GM18858 (cell line): ENCODE results near the gene ASPHD2.
"Not testable (repeated sequence)": the region's sequence is repeated elsewhere in the genome, so short reads cannot be mapped to it uniquely, and the experiment has no call there.

Experiments used
- ATAC-seq: cut with Tn5 transposase; IDR thresholded peaks from one replicate; pipeline ENCODE4 v1.9.1; 2021; ENCODE audit not compliant: unreplicated experiment

Gene ASPHD2, protein sequence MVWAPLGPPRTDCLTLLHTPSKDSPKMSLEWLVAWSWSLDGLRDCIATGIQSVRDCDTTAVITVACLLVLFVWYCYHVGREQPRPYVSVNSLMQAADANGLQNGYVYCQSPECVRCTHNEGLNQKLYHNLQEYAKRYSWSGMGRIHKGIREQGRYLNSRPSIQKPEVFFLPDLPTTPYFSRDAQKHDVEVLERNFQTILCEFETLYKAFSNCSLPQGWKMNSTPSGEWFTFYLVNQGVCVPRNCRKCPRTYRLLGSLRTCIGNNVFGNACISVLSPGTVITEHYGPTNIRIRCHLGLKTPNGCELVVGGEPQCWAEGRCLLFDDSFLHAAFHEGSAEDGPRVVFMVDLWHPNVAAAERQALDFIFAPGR

DNA sequence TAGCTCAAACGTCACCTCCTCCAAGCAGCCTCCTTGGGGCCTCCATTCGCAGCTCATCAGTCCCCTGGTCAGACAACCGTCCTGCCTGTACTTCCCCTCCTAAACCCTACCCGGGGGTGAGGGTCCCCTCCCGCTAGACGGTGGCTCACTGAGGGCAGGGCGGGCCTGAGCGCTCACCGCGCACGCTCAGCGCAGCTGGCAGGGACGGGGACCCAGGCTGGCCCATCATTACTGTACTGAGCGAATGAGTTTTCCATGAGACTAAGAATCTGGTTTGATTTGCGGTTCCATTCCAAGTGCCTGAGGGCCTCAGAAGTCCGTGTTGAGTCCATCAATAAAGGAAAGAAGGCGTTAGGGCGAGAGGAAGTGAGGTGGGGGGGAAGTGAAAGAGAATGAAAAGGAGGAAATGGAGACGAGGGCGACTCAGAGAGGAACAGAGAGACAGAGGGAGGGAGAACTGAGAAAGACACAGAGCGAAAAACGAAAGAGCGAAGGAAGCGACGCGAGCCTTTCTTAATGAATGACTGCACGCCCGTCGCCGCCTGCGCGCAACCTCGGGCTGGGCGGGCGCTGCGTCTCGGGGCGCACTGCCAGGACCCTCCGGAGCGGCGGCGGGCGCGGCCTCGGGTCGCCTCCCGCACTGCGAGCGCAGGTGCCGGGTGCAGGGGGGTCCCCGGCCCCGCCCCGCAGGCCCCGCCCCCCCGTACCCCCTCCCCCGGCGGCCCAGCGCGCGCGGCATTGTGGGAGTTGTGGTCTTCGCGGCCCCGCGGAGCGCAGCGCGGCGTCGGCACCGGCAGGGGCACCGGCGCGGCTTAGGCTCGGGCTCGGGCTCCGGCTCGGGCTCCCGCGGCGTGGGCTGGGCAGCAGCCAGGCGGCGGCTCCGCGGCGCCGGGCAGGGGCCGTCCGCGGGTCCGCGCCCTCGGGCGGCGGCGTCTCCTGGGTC is at the start of gene ASPHD2:
TSS of gene ASPHD2 (plus strand) at position 746 of the 943 bp plus-strand sequence. CDS start 4,356 bp downstream, outside the sequence.
- ATAC-seq = peak; percentile 53

DNA sequence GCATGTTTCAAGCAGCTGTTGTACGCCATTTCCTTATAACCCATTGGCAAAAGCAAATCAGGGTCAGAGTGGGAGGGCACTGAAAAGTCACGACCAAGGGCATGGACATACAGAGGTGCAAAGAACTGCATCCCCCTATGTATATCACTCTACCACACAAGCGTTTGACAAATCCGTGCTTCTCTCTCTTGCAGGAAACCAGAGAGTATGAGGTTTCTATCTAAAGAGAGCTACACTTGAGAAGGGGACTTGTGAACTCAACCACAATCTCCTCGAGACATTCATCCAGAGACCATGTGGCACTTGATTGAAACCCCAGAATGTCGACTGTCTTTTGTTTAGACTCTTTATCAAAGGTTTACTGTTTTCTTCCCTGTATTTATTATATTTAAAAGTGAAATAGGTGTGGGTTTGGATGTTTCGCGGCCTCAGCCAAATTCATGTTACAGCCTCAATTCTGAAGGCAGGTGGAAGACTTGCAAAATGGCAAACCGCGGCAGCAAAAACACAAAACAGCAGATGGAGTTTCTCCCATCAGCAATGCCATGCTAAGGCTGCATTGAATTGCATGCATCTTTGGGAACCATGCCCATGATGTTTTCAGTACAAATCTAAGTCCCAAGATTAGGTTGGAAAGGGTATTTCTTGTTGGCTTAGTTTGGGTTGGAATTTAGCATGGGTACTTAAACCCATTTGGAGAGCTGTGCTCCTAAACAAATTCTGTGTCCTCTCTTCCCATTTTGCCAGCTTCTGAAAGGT is 48.8 kb upstream of the ASPHD2 start:
- no peak for ATAC-seq

DNA sequence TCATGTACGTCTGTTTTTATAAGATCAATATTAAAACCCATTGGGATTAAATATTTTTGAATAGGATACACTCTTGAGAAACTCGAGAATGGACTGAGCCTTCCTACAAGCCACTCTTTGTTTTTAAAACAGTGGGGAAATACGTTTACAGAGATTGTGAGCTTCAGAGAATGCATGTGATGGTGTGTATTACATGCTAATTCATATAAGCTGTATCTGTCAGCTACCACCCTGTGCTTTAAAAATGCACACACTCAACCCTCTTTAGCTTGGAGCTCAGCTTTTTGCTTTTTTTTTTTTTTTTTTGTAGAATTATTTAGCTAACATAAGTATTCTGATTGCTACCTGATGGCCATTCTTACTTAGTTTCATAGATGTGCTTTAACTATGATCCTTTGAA is 46.3 kb upstream of the ASPHD2 start:
- ATAC-seq = no peak

DNA sequence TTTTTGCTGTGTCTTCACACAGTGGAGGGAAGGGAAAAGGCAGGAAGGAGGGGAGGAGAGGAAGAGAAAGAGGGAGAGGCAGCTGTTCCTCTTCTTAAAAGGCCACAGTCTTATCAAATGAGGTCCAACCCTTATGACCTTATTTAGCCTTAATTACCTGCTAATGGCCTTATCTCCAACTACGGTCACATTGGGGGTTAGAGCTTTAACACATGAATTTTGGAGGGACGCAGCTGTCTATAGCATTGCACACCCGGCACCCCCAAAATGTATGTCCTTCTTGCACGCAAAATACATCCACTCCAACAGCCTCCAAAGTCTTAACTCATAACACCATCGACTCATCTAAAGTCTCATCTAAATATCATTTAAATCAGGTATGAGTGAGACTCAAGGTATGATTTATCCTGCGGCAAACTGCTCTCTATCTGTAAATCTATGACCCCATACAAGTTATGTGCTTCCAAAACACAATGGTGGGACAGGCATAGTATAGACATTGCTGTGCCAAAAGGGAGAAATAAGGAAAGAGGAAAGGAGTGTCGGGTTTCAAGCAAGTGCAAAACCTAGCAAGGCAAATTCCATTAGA is 45.0 kb upstream of the ASPHD2 start:
- ATAC-seq = no peak

DNA sequence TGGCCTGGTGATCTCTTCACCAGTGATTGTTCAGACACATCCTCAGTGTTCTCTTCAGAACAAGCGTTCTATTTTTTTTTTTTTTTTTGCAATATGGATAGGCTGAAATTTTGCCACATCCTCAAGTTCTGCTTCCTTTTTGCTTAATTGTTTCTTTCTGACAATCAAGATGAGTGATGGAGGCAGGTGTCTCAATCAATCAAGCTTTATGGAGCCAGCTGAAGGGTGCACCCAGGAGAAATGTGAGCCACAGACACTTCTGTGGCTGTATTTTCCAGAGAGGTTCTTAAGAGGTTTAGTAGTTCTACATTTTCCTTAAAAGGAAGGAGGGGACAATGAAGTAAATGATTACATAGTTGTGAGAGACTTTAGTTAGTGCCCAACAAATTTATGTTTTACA is 43.9 kb upstream of the ASPHD2 start:
- ATAC-seq = no peak

DNA sequence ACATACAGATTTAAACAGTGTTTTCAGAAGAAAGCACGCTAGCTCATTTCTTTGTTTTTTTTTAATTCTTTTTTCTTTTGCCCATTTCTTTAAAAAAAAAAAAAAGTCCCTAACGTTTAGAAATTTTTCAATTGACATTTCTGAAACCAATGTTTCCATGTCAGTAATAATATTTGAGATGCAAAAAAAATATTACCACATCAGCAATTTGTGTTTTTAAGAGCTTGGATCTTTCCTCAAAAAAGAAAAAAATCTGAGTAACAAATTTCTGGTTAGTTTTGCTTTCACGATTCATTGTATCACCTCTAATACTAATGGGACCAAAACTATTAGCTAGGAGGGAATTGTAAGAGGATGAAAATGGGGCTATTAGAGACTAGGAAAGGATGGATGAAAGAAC is 39.9 kb upstream of the ASPHD2 start:
- no peak for ATAC-seq

DNA sequence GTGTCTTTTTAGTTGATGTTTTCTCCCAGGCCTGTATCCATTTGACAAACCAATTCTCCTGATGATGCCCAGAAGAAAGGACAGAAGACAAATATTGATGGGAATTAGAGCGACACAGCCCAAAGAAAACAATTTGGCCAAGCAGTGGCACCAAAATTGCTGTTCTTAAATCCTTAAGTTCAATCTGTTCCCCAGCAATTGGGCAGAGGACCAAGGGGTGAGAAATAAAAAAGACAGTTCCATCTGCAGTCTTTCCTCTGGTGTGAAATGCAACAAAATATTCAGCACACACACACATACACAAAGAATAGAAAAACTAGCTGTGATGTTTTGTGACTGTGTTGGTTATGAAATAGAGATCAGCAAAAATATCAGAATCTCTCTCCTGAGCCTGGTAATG is 38.0 kb upstream of the ASPHD2 start:
- ATAC-seq = no peak

DNA sequence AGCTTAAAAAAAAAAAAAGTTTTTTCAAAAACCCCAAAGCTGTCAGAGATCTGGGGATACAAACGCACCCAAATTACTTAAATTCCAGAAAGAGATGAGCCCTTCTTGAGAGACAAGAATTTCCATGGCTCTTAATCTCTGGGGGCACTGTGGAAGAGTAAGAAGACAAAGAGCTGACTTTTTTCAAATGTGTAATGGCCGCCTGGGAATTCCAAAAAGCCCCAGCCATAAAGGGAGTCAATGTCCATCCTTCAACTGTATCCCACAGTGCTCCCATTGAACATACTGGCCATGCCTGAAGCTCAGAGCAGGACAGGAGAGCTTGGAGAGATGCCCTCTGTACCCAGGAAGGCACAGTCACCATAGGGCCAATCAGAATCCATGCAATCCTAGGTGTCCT is 37.4 kb upstream of the ASPHD2 start:
- ATAC-seq = no peak

DNA sequence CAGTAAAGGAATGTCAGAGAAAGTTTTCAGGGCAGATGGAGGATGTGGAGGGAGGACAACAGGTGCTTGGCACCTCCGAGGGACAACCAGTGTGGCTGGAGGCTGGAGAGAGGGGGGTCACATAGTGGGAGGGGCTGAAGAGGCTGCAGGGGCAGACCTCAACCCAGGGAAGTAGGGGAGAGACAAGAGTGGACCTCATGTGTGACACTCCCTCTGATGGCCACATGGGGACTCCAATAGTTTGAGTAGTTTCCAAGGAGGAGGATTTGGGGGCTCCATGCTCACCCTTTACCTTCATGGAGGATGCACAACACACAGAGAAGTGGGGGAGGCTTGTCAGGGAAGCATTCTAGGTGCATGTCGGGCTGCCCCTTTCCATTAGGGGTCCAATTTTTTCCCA is 35.1 kb upstream of the ASPHD2 start:
- no peak for ATAC-seq

DNA sequence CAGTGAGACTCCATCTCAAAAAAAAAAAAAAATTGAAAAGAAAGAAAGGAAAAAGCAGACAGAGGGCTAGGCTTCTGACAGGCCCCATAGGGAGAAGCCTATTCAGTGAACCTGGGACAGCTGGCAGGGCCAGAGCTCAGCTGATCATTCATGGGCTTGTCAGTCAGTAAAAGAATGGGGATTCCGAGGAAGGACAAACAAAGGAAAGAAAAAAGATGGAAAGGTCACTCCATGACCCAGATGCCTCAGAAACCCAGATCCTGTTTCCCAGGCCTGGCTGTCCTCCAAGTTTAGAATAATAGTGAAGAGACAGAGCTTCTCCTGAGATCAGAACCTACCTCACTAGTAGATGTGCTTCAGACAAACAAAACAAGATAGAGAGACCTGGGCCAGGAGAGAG is 34.3 kb upstream of the ASPHD2 start:
- ATAC-seq = no peak

DNA sequence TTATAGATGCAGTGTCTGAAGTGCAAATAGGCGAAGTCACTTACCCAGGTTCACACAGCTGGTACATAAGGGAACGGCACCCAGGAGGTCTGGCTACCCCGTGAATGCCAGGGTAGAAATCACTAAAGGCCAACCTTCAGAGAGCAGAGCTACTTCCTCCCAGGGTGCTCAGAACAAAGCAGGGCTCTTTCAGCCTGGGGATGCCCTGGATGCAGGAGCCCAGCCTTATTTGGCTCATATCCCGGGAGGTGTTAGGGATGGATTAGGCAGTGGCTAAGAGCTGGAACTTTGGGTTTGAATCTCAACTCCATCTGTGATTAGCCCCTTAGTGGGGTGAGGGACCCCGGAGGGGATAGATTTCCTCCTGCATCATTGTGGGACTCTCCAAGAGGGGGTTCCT is 33.1 kb upstream of the ASPHD2 start:
- no peak for ATAC-seq

DNA sequence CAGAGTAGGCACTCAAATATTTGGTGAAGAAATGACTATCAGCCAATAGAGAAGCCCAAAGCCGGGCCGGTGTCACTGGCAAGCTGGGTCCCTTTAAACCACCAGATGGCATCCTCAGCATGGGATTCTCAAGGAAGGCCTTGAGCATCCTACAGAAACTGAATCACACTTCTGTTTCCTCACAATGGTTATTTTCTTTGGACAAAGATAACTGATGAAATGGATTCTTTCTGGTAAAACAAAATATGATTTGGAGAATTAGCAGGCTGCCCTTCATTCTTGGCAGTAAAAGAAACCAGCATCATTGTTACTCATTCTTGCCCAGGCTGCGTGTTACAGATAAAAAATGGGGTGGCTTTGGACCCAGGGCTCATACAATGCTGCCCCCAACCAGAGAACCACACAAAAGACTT is 30.3 kb upstream of the ASPHD2 start:
- ATAC-seq = no peak

DNA sequence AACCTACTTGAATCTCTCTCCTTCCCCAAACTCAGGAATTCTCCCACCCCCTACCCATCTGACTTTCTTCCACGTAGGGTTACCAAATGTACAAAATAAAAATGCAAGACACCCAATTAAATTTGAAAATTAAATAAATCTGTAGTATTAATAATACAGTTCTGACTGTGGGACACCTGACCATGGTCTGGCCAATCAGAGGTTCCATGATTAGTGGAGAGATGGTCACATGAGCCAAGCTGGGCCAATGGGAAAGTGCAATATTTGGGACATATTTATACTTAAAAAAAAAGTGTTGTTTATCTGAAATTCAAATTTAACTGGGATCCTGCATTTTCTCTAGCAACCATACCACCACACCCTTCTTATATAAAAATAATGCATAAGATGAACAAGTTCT is 29.8 kb upstream of the ASPHD2 start:
- ATAC-seq = no peak

DNA sequence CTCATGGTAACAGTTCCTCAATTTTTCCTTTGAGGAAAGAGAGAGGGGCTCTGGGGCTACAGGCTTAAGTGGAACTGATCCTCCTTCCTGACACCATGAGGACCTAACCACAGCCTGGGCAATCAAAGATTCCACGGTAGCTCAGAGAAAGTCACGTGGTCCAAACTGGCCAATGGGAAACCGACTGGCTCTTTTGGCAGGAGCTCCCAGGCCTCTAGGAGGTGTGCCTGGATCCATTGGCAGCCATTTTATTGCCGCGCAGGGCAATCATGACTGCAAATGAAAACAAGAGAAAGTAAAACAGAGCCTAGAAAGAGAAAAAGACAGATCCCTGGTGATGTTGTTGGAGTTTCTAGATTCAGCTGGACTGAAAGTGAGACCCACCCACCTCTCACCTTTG is 27.3 kb upstream of the ASPHD2 start:
- no peak for ATAC-seq

DNA sequence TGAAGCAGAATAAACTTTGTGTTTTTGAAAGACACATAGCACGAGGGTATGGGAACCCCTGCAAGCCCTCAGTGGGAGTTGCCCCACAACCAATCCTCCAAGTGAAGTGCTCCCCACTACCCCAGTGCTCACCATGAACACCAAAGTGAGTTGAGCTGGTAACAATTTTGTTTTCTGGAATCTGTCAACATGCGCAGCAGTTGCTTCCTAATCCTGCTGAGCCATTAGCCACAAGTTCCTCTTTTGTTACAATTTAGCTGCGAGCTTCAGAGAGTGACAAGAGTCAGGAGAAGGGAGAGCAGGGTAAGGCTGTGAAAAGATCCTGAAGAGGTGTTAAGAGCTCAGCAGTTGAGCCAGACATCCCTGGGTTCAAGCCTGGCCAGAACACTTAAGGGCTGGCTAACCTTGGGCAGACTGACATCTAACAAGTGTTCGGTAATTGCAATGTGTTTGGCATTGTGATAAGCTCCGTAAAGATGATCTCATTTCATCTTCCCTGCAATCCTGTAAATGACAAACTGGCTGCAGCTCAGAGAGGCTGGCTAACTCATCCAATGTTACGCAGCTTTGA is 24.1 kb upstream of the ASPHD2 start:
- no peak for ATAC-seq

DNA sequence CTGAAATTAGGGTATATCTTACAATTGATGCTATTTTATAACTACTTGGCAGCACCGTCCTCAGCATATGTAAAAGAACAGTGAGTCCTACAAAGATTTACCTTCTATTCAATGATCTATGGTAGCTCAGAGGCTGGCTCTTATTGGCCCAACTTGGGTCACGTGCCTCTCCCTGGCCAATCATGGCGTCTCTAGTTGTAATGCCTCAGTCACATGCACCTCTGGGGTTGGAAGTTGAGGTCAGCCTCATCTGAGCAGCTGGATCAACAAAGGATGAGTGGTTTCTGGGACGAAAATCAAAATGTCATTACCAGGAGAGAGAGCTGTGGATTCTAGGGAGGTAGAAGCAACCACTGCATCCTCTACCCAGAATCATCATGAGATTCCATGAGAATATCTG is 22.9 kb upstream of the ASPHD2 start:
- no peak for ATAC-seq

DNA sequence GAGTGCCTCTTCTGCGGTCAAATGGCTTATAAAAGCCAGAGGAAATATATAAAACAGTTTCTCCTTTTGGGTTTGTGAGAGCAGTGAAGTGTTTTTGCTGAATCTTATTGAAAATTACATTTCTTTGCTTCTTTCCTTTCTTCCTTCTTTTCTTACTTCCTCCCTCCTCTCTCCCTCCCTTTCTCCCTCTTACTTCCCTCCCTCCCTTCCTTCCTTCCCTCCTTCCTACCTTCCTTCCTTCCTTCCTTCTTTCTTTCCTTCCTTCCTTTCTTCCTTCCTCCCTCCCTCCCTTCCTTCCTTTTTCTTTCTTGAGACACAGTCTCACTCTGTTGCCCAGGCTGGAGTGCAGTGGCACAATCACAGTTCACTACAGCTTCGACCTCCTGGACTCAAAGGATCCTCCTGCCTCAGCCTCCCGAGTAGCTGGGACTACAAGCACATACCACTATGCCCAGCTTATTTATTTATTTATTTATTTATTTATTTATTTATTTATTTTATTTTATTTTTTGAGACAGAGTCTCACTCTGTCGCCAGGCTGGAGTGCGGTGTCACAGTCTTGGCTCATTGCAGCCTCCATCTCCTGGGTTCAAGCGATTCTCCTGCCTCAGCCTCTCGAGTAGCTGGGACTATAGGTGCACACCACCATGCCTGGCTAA is 20.4 kb upstream of the ASPHD2 start:
- not testable (repeated sequence) for ATAC-seq

DNA sequence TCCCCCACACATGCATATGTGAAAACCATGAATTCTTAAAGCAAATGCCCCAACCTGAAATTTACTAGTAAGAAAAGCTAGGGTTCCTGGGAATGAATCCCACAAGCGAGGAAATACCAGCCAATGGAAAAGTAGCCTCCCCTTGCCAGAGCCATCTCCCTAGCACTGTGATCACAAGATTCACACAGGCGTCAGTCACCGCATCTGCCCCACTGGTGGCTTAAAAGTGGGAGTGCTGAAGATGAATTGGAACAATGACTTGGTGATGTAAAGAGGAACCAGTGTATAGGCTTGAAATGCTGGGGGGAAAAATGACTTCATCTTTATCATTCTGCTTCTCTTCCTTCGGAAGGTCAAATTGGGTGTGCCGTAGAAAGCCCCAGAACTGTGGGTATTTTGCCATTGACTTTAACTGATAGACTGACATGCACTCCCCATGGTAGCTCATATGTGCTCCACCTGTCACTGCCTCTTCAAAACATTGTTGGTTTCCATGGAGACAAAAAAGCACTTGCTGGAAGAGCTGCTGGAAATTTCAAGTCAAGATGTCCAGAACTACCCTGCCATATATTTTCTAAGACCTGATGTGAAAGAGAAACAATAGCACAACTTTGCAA is 19.2 kb upstream of the ASPHD2 start:
- no peak for ATAC-seq

DNA sequence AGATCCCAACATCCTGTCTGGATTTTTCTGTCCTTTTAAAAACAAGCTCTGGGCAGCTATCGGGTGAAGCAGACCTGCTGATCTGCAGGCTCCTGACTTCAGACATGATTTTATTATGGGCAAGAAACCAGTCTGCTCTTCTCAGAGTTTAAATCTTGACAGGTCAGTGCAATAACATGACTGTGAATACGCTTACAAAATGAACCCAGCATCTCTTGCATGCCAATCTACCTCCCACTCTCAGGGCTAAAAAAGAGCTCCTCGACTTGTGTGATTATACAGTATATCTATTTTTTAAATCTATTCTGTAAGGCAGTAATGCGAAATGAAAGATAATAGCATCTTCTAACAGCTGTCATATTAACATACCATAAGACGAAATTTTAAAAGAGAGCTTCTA is 18.7 kb upstream of the ASPHD2 start:
- no peak for ATAC-seq

DNA sequence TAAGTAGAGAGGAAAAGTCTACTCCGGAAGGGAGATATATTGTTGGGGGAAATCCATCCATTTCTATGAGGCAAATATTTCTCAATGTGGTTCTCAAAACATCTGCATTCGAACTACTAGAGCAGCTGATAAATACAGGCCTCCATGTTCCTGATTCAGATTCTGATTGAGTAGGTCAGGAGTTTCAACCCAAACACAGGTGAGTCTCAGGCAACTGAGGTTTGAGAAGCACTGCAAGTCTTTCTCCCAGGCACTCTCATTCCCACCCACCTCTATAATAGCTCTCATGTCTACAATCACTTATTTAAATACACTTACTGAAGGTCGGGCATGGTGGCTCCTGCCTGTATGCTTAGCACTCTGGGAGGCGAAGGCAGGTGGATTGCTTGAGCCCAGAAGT is 14.7 kb upstream of the ASPHD2 start:
- no peak for ATAC-seq
